ENCODE results near the gene TSC22D4. TPM values are rescaled to one million over a fixed set of nuclear protein-coding genes. Genes with fewer than 3 reads are reported as not detected.

Gene TSC22D4
- total and polyA plus RNA-seq, 2 donors (not counting 3 experiments of a cell fraction or from before 2014, with no cell fraction given): 40.1 to 84.4 TPM

DNA sequence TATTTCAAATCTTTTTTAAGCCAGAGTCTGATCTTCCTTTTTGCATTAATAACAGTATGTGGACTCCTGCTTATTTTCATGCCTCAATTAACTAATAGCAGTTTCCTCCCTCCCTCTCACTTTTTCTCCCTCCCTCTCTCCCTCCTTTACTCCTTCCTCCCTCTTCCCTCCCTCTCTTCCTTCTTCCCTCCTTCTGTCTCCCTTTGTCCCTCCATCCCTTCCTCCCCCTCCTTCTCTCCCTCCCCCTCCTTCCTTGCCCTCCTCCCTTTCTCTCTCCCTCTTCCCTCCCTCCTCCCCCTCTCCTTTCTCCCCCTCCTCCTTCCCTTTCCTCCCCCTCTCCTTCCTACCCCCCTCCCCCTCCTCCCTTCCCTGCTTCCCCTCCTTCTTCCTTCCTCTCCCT is 52.5 kb downstream of the TSC22D4 start:
- Histone ChIP-seq H3K79me2 (ENCODE audit: control insufficient read depth, insufficient read depth, low read length) (peaks cover 16% of the 10 kb centered on the region), H4K20me1 (replicated peaks; ENCODE audit: control insufficient read depth, extremely low read depth, insufficient read depth, low read length) (no peaks in the 10 kb centered on the region), H3K9me1 (replicated peaks; ENCODE audit: control insufficient read depth, extremely low read depth, insufficient read depth, low read length) (no peaks in the 10 kb centered on the region), H3K36me3 (ENCODE audit: control insufficient read depth in 2 of 2, extremely low read depth in 1 of 2, insufficient read depth in 2 of 2, low read length in 2 of 2) (peaks cover 0 to 3% of the 10 kb centered on the region in 2 experiments), H3K4me1 (ENCODE audit: control insufficient read depth, extremely low read depth, insufficient read depth, low read length) (peaks cover 11% of the 10 kb centered on the region), H2AFZ (ENCODE audit: low read depth, low read length) (no peak overlapping the region), H3K27ac (ENCODE audit: insufficient read depth, low read depth, low read length) (no peak overlapping the region), H3K4me2 (ENCODE audit: insufficient read depth, low read length) (no peak overlapping the region), H3K9ac (replicated peaks; ENCODE audit: extremely low read depth, insufficient read depth, low read length) (no peak overlapping the region), H3K4me3 (replicated peaks in 1 of 3; ENCODE audit: insufficient read depth in 1 of 3, low read depth in 1 of 3, low read length in 3 of 3) (no peak overlapping the region), H3K9me3 (replicated peaks; ENCODE audit: control insufficient read depth, insufficient read depth, low read length) (no peaks in the 10 kb centered on the region), H3K27me3 (ENCODE audit: control insufficient read depth in 2 of 2, insufficient read depth in 2 of 2, low read length in 2 of 2) (peaks cover 0 to 2% of the 10 kb centered on the region in 2 experiments)
- no peak for FAIRE-seq
- POLR2A ChIA-PET: no interaction called here
- no TSS peak for BruUV-seq (replicated peaks)
- intact Hi-C loops (cut with micrococcal nuclease): no loop called here
- dilution Hi-C loops (cut with MboI; ENCODE audit: extremely low pct_ligation_motif_present, low sequenced_read_pairs): no loop called here
- TF ChIP-seq MAX (IDR thresholded peaks at IDR 0.05; ENCODE audit: insufficient read depth, insufficient read length) (no peak), POLR2AphosphoS5 (IDR thresholded peaks at IDR 0.05; ENCODE audit: insufficient read depth, low read depth, low read length) (no peak), GATA2 (IDR thresholded peaks at IDR 0.05; ENCODE audit: insufficient read depth, insufficient read length, low read depth, low read length) (no peak), FOS (IDR thresholded peaks at IDR 0.05; ENCODE audit: borderline replicate concordance, insufficient read depth, low read length) (no peak), EZH2 (IDR thresholded peaks at IDR 0.05; ENCODE audit: borderline replicate concordance, low read depth, low read length, severe bottlenecking) (no peak), JUN (IDR thresholded peaks at IDR 0.05; ENCODE audit: borderline replicate concordance, insufficient read depth, insufficient read length, low read depth) (no peak), POLR2A (IDR thresholded peaks at IDR 0.05; ENCODE audit: low read depth, low read length) (no peak), MYC (IDR thresholded peaks at IDR 0.05; ENCODE audit: low read depth, low read length) (no peak)
- TF ChIP-seq, protein P1, sequence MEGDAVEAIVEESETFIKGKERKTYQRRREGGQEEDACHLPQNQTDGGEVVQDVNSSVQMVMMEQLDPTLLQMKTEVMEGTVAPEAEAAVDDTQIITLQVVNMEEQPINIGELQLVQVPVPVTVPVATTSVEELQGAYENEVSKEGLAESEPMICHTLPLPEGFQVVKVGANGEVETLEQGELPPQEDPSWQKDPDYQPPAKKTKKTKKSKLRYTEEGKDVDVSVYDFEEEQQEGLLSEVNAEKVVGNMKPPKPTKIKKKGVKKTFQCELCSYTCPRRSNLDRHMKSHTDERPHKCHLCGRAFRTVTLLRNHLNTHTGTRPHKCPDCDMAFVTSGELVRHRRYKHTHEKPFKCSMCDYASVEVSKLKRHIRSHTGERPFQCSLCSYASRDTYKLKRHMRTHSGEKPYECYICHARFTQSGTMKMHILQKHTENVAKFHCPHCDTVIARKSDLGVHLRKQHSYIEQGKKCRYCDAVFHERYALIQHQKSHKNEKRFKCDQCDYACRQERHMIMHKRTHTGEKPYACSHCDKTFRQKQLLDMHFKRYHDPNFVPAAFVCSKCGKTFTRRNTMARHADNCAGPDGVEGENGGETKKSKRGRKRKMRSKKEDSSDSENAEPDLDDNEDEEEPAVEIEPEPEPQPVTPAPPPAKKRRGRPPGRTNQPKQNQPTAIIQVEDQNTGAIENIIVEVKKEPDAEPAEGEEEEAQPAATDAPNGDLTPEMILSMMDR (IDR thresholded peaks at IDR 0.05; ENCODE audit: extremely low read depth in 1 of 2, insufficient read depth in 1 of 2, low read depth in 1 of 2, low read length in 2 of 2): no peak
- no peak for DNase-seq (ENCODE audit: low read depth, low spot score)
- CTCF ChIA-PET: no interaction called here
